Activated CD8-positive, alpha-beta memory T cell treated with anti-CD3 and anti-CD28 coated beads, Interleukin-2, amount 10 ng/mL, durations not matched to agents 7 days and 5 days (primary cell): ENCODE results near the gene EMC1. TPM values are rescaled to one million over a fixed set of nuclear protein-coding genes. Genes with fewer than 3 reads are reported as not detected.
"Not testable (repeated sequence)": the region's sequence is repeated elsewhere in the genome, so short reads cannot be mapped to it uniquely, and the experiment has no call there.

Experiments used
- ATAC-seq: fragments of 150-1000 bp; cut with Tn5 transposase; one replicate; pipeline ENCODE4 v1.10.0; 2021; ENCODE audit warnings: moderate library complexity
- CTCF ChIA-PET: fragments of 350-600 bp; sonication (Branson Sonifier 250); formaldehyde crosslinking; loops from one replicate; lab custom pipeline; 2021; ENCODE audit warnings: antibody characterized with exemption; lab: Charles Lee
- DNase-seq: peaks from one replicate; pipeline ENCODE4 v3.0.0-alpha.2; 2020
- H3K27ac Mint-ChIP-seq: one replicate; pipeline ENCODE4 v1.8.0; 2021; ENCODE audit warnings: mild to moderate bottlenecking, mixed read lengths
- H3K27me3 Mint-ChIP-seq: one replicate; pipeline ENCODE4 v1.8.0; 2021; ENCODE audit warnings: mixed read lengths
- H3K36me3 Mint-ChIP-seq: one replicate; pipeline ENCODE4 v1.8.0; 2021; ENCODE audit warnings: mild to moderate bottlenecking, mixed read lengths
- H3K4me1 Mint-ChIP-seq: one replicate; pipeline ENCODE4 v1.8.0; 2021; ENCODE audit warnings: mixed read lengths
- H3K4me3 Mint-ChIP-seq: one replicate; pipeline ENCODE4 v1.8.0; 2021; ENCODE audit warnings: mild to moderate bottlenecking, moderate library complexity, mixed read lengths
- H3K9me3 Mint-ChIP-seq: one replicate; pipeline ENCODE4 v1.8.0; 2022; ENCODE audit warnings: low read depth, mixed read lengths
- total RNA-seq, 2 experiments: library from RNA; stranded (reverse); gene quantifications; one replicate each; pipeline ENCODE4 v1.2.3, GENCODE V29; 2021

Gene EMC1
- total RNA-seq, 2 experiments from 2014 or later = 31.5 to 49.0 TPM

DNA sequence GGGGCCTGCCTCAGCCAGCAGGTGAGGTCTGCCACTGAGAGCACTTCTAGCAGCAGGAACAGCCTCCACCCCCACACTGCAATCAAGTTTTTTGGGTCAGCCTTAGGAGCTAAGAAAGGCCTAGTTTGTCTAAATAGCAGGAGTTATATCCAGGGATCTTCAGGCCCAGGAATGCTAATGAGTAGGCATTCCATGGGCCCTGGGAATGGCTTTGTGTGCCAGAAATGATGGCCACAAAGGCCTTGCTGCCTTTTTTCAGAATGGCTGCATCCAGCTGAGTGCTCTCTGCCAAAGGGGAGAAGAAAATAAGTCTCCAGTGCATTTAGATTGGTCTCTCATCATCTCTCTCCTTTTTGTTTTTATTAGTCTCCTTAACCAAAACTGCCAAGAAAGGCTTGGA lies 3.1 kb upstream of the EMC1 start:
- Mint-ChIP-seq H3K4me3 (no peak overlapping the region), H3K27ac (no peak overlapping the region), H3K36me3 (peaks cover 9% of the 10 kb centered on the region), H3K9me3 (no peaks in the 10 kb centered on the region), H3K4me1 (peaks cover 52% of the 10 kb centered on the region), H3K27me3 (no peaks in the 10 kb centered on the region)
- ATAC-seq (no peak), DNase-seq (no peak)
- CTCF ChIA-PET = interaction anchor here (1.0 to 1.5 kb wide), 2 partner anchors 10 to 399 kb away, joined by 3 to 5 read pairs; no protein-coding TSS in a partner anchor

DNA sequence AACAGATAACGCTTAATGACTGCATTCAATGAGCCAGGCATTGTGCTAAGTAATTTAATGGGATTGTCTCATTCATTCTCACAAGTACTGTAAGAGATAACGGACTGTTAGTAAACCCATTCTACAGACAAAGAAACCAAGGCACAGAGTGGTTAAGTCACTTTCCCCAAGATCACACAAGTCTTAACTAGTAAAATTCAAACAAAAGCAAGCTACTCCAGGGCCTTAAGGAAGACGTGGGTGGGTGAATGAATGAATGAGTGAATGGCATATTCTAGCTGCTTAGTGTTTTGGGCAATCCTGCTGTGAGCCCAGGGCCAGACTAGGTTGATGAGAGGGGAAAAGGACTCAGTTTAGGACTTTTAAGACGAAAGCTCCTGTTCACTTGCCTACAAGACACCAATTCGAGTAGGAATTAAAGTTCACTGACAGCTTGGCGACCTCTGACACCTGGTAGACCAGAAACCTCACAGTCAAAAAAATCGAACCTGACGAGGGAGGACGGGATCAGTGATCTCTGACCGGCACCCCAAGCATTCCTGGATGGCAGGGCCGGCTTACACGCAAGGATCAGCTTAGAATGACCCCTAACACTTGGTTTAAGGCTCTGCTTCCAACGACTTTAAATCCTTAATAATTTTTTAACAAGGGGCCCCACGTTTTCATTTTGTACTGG lies 557 bp downstream of the EMC1 start:
- CTCF ChIA-PET = interaction anchor here (0.9 to 2.0 kb wide), 2 partner anchors 9 to 11 kb away, joined by 3 to 13 read pairs; no protein-coding TSS in a partner anchor
- no peak for DNase-seq
- Mint-ChIP-seq H3K27ac (peak overlapping the region; percentile 92), H3K9me3 (no peaks in the 10 kb centered on the region), H3K36me3 (peaks cover 1% of the 10 kb centered on the region), H3K4me1 (peaks cover 45% of the 10 kb centered on the region), H3K27me3 (no peaks in the 10 kb centered on the region), H3K4me3 (peak overlapping the region; percentile 99)
- ATAC-seq = no peak

DNA sequence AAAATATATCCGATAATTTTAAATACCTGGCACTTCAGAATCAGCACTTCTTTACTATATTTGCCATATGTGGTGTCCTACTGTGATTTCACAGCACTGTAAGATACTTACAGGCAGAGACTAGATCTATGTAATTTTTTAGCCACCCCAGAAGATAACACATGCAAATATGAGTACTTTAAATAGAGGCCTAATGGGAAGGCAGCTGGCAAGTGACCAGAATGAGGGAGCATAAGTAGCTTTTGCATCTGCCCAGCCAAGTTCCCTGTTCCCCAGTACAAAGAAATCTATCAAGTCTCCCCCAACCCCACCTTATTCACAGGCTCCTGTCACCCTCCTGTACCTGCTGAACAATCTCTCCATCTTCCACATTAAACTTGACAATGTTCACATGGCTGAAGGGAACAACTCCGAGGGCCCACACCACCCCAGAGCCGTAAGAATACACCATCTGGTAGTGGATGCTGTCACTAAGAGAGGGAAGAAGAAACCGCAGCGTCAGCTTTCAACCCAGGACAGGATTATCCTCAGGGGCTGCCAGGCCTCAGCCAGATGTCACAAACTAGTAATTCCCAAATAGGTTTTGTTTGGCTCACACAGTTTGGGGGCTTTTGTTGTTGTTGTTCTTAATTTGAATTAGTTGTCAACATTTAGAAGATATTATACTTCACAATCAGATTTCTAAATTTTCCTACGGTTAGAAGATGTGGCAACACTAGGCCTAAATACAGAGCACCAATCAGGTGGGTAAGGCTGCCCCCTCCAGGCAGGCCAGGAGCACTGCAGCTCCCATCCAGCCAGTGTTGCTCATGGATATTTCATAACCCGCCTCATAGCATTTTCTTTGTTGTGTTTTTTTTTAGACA lies 10.4 kb downstream of the EMC1 start:
- no peaks in the 10 kb centered on the region for H3K4me1 Mint-ChIP-seq

DNA sequence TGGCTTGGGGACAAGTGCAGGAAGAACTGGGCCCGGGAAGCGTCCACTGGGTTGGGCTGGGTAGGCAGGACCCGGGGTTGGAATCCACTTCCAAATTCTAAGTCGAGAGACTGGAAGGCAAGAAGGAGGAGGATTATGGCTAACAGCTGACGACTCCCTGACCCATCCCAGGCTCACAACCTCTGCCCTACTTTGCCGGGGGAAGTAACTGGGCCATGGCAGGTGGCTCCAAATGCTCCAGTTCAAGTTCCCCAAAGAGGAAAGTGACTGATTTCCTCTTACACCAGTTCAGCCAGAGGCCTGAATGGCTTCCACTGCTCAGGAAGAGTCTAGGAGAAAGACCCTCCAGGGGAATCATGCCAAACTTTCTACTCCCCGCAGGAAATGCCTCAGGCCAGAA lies 11.4 kb downstream of the EMC1 start:
- Mint-ChIP-seq H3K36me3 (peaks cover 37% of the 10 kb centered on the region), H3K9me3 (no peaks in the 10 kb centered on the region), H3K27me3 (no peaks in the 10 kb centered on the region), H3K4me1 (no peaks in the 10 kb centered on the region), H3K27ac (no peak overlapping the region), H3K4me3 (no peak overlapping the region)
- ATAC-seq = no peak
- CTCF ChIA-PET = interaction anchor here (0.7 to 5.0 kb wide), 10 partner anchors 11 to 355 kb away, joined by 3 to 39 read pairs (median 4); partner anchors contain the start of gene EMC1
- no peak for DNase-seq

More for the DNA sequence above, 10.4 kb downstream of the EMC1 start:
- ATAC-seq = peak; percentile 88
- peaks cover 36% of the 10 kb centered on the region for H3K36me3 Mint-ChIP-seq
- H3K4me3 Mint-ChIP-seq = no peak overlapping the region
- CTCF ChIA-PET = interaction anchor here (0.6 to 5.0 kb wide), 29 partner anchors 10 to 417 kb away, joined by 3 to 39 read pairs (median 3); partner anchors contain the start of genes EMC1 and MRTO4
- no peaks in the 10 kb centered on the region for H3K27me3 Mint-ChIP-seq
- peak; percentile 77 for DNase-seq
- peak overlapping the region; percentile 22 for H3K27ac Mint-ChIP-seq
- H3K9me3 Mint-ChIP-seq = no peaks in the 10 kb centered on the region

DNA sequence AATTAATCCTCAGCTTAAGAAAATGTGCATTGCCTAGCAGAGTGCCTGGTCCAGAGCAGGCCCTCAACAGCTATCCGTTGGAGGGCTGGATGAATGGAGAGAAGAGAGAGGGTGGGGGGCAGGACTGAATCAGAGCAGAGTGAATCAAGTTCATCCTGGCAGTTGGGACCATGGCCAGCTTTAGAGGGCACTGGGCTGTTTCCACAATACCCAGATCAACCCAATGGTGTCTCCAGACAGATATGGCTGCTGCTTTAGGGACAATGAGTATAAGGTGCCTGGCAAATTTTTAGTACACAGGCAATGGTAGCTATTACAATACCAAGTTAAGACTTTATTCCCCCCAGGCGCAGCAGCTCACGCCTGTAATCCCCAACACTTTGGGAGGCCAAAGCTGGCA lies 17.1 kb downstream of the EMC1 start:
- CTCF ChIA-PET = interaction anchor here (0.8 kb wide), 1 partner anchor 55 kb away, joined by 3 read pairs; no protein-coding TSS in a partner anchor
- H3K36me3 Mint-ChIP-seq = peaks cover 31% of the 10 kb centered on the region
- no peak for DNase-seq

DNA sequence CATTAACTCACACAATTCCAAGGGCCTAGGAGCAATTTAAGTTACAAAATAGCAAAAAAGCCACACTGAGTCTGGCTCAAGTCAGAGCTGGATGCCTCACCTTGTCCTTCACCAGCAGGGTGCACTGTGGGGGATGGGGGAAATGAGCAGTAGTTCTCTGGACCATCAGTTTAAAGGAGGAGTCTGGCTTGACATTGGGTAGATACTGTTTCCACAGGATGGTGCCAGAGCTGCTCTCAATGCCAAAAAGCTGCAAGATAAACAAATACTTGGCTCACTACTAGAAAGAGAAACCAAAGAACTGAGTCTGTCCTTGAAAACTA lies 18.8 kb downstream of the EMC1 start:
- Mint-ChIP-seq H3K27ac (no peak overlapping the region), H3K27me3 (no peaks in the 10 kb centered on the region), H3K36me3 (peaks cover 29% of the 10 kb centered on the region), H3K4me1 (peaks cover 3% of the 10 kb centered on the region), H3K9me3 (no peaks in the 10 kb centered on the region), H3K4me3 (no peak overlapping the region)
- ATAC-seq (no peak), DNase-seq (no peak)
- CTCF ChIA-PET = interaction anchor here (0.8 to 1.2 kb wide), 2 partner anchors 419 to 421 kb away, joined by 4 read pairs; no protein-coding TSS in a partner anchor

More for the DNA sequence above, 17.1 kb downstream of the EMC1 start:
- H3K4me1 Mint-ChIP-seq = no peaks in the 10 kb centered on the region
- H3K27me3 Mint-ChIP-seq = no peaks in the 10 kb centered on the region
- no peak overlapping the region for H3K27ac Mint-ChIP-seq
- H3K4me3 Mint-ChIP-seq = no peak overlapping the region
- no peak for ATAC-seq
- no peaks in the 10 kb centered on the region for H3K9me3 Mint-ChIP-seq

DNA sequence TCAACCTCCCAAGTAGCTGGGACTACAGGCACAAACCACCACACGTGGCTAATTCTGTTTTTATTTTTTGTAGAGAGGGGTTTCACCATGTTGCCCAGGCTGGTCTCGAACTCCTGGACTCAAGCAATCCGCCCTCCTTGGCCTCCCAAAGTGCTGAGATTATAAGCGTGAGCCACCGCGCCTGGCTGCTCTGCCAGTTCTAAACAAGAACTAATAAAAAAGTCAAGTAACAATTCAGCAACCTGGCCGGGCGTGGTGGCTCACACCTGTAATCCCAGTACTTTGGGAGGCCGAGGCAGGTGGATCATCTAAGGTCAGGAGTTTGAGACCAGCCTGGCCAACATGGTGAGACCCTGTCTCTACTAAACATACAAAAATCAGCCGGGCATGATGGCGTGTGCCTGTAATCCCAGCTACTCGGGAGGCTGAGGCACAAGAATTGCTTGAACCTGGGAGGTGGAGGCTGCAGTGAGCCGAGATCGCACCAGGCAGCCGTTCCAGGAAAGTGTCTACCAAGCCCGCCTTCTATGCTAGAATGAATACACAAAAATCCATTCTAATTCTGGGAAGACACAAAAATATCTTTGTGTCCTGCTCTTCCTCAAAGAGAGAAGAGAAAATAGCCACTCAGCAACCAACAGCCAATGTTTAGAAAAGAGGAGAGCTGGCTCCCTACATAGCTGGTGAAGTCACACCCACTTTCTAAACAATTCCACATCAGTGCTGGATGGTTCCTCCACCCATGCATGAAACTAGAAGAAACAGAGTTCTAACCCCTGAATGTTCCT lies 19.4 kb downstream of the EMC1 start:
- H3K27me3 Mint-ChIP-seq, ATAC-seq, H3K27ac Mint-ChIP-seq, H3K9me3 Mint-ChIP-seq, H3K4me3 Mint-ChIP-seq, DNase-seq, H3K4me1 Mint-ChIP-seq: not testable (repeated sequence)
- H3K36me3 Mint-ChIP-seq = peaks cover 30% of the 10 kb centered on the region
- CTCF ChIA-PET = interaction anchor here (0.8 to 1.2 kb wide), 2 partner anchors 419 to 422 kb away, joined by 4 read pairs; no protein-coding TSS in a partner anchor

DNA sequence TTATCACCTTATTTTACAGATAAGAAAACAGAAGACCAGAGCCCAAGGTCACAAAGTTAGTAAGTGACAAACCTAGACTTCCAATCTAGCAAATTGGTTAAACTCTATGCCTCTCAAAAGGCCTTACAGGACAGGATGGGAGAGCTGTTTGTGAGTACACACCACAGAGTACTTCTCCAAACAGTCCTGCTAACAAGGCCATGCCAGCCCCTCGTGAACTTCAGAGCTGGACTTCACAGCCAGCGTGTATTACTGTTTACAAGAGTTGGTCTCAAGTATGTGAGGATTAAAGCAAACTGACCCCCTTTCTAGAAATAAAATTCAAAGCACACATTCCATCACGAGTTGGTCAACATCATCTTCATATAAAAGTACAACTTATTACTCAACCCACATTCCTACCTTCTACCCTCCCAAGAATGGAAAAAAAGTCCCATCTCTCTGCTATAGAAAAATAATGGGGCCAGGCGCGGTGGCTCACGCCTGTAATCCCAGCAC lies 21.4 kb downstream of the EMC1 start:
- Mint-ChIP-seq H3K27ac (no peak overlapping the region), H3K9me3 (no peaks in the 10 kb centered on the region), H3K4me3 (no peak overlapping the region), H3K27me3 (no peaks in the 10 kb centered on the region), H3K36me3 (peaks cover 31% of the 10 kb centered on the region), H3K4me1 (peaks cover 6% of the 10 kb centered on the region)
- DNase-seq = no peak
- CTCF ChIA-PET = interaction anchor here (2.2 kb wide), 1 partner anchor 11 kb away, joined by 5 read pairs; no protein-coding TSS in a partner anchor
- no peak for ATAC-seq

DNA sequence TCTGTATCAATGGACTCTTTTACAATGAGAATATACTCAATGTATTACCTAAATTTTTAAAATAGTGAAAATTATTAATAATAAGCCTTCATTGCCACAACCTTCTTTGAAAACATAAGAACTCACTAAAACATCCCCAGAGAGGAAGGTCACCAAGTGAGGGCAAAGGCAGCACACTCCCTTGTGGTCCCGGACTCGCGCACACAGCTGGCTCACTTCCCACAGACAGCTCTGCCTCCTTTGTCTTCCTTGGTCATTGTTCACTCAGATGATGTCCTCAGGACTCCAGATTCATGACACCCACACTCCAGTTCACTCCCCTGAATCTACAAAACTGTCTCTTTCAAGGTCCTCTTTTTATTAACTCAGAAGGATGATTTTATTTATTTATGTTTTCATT lies 22.1 kb downstream of the EMC1 start:
- H3K4me1 Mint-ChIP-seq = peaks cover 6% of the 10 kb centered on the region
- no peaks in the 10 kb centered on the region for H3K27me3 Mint-ChIP-seq
- no peak overlapping the region for H3K4me3 Mint-ChIP-seq
- no peak for DNase-seq
- no peaks in the 10 kb centered on the region for H3K9me3 Mint-ChIP-seq
- no peak overlapping the region for H3K27ac Mint-ChIP-seq
- no peak for ATAC-seq
- CTCF ChIA-PET = interaction anchor here (2.2 kb wide), 1 partner anchor 12 kb away, joined by 5 read pairs; no protein-coding TSS in a partner anchor
- peaks cover 36% of the 10 kb centered on the region for H3K36me3 Mint-ChIP-seq

DNA sequence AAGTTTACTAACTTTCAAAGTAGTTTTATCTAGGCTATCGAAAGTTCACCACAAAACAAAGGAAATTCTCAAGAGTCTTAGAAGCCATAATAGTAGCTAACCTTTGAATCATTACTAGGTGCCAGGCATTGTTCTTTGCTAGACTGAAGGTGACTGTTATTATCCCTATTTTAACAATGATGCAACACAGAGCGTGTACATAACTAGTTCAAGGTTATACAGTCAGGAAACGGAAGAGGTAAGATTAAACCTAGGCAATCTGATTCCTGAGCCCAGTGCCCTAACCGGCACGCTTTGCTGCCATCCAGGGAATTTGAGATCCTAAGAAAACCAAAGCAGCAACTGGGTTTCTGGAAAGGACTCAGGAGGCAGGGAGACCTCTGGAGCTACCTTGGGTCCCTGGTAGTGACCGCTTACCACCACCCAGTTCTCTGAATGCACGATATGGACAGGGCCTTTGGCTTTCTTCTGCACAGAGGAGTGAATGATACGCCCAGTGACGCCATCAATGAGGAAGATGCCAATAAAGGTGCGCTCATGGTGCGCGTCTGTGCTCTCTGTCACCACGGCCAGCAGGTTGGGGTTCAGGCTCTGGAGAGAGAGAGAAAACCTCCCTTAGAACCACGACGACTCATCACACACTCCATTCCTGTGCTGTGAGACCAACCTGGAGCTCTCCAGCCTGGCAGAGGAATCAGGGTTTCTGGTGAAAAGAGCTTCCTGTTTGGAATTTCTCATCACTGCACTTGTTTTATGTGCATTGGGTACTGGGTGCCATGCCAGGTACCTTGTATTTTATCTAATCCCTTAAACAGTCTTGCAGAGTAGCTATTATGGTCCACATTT lies 28.1 kb downstream of the EMC1 start:
- DNase-seq (no peak), ATAC-seq (no peak)
- no peaks in the 10 kb centered on the region for H3K9me3 Mint-ChIP-seq
- no peak overlapping the region for H3K27ac Mint-ChIP-seq
- no peaks in the 10 kb centered on the region for H3K27me3 Mint-ChIP-seq
- peaks cover 55% of the 10 kb centered on the region for H3K36me3 Mint-ChIP-seq
- CTCF ChIA-PET = interaction anchor here (1.0 to 1.2 kb wide), 2 partner anchors 16 to 18 kb away, joined by 3 to 4 read pairs; no protein-coding TSS in a partner anchor
- H3K4me3 Mint-ChIP-seq = no peak overlapping the region
- peaks cover 9% of the 10 kb centered on the region for H3K4me1 Mint-ChIP-seq

- peaks cover 59% of the 10 kb centered on the region for H3K36me3 Mint-ChIP-seq
- no peak overlapping the region for H3K27ac Mint-ChIP-seq
- DNase-seq = no peak
- no peak for ATAC-seq
- H3K27me3 Mint-ChIP-seq = no peaks in the 10 kb centered on the region
- H3K4me1 Mint-ChIP-seq = peaks cover 9% of the 10 kb centered on the region
- CTCF ChIA-PET = interaction anchor here (1.0 to 1.2 kb wide), 2 partner anchors 16 to 19 kb away, joined by 3 to 4 read pairs; no protein-coding TSS in a partner anchor
- no peak overlapping the region for H3K4me3 Mint-ChIP-seq
- H3K9me3 Mint-ChIP-seq = no peaks in the 10 kb centered on the region
Observed at GRCh38 chr1:19222573-19222972, 28.8 kb downstream of the EMC1 start.

DNA sequence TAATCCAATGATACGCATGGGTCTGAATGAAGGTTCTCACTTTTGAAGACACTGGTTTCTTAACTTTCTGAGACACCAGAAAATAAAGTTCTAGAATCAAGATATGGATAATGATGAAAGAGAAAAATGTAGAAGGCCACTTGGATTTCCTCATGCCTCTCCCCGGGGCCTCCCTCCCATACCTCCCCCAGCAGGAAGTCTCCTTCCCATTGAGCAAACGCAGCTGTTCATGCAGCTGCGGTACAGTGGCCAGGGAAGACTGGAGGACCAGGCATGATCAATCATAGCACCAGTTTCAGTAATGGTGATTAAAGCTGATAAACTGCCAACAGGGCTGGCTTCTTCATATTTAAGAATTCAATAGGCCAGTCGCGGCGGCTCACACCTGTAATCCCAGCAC lies 30.3 kb downstream of the EMC1 start:
- Mint-ChIP-seq H3K4me1 (peaks cover 9% of the 10 kb centered on the region), H3K4me3 (no peak overlapping the region), H3K9me3 (no peaks in the 10 kb centered on the region), H3K36me3 (peaks cover 61% of the 10 kb centered on the region), H3K27me3 (no peaks in the 10 kb centered on the region), H3K27ac (no peak overlapping the region)
- ATAC-seq (no peak), DNase-seq (no peak)
- CTCF ChIA-PET = interaction anchor here (0.7 to 2.0 kb wide), 2 partner anchors 22 to 335 kb away, joined by 3 to 4 read pairs; no protein-coding TSS in a partner anchor
